HG03108 (cell line): ENCODE measurements around the gene LY86.
"Not testable (repeated sequence)": the region's sequence is repeated elsewhere in the genome, so short reads cannot be mapped to it uniquely, and the experiment has no call there.

ENCODE experiments used
- ATAC-seq: cut with Tn5 transposase; IDR thresholded peaks from one replicate; pipeline ENCODE4 v1.9.1; 2021; ENCODE audit warnings: moderate library complexity; ENCODE audit not compliant: unreplicated experiment

Gene LY86

DNA sequence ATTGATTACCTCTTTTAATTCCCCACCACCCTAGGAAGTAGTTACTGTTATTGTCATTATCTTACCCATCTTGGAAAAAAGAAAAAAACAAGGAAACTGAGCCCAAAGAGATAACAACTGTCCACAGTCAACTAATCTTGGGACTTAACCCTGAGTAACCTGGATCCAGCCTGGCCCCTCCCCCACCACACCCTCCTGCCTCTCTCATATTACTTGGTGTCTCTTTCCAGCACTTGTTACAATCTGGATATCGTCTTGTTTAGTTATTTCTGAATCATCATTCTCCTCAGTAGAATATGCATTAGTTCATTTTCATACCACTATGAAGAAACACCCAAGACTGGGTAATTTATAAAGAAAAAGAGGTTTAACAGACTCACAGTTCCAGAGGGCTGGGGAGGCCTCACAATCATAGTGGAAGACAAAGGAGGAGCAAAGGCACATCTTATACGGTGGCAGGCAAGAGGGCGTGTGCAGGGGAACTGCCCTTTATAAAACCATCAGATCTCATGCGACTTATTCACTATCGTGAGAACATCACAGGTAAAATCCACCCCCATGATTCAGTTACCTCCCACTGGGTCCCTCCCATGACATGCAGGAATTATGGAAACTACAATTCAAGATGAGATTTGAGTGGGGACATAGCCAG, 60.3 kb downstream of the LY86 start:
- ATAC-seq, result no peak

DNA sequence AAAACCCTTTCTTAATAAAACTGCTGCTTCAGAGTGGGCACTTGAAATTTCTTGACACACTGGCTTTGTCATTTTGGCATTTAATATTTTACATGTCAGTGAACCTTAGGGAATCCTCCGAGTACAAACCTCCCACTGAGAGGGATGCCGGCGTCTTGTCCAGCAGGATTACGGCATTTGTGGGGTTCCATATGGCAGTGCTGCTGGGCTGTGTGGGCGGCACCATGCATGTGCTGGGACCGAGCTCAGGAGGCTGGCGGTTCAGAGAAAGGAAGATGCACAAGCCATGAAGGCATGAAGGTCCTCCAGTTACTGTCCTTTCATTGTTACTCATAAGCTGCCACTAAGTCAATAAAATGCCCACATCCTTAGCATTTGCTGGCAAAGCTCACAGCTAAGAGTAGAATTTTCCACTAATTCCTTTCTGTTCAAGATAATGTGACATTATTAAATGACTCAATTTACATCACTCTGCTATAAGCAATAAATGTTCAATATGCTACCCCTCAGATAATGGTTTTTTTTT, 61.4 kb downstream of the LY86 start:
- ATAC-seq, result no peak

DNA sequence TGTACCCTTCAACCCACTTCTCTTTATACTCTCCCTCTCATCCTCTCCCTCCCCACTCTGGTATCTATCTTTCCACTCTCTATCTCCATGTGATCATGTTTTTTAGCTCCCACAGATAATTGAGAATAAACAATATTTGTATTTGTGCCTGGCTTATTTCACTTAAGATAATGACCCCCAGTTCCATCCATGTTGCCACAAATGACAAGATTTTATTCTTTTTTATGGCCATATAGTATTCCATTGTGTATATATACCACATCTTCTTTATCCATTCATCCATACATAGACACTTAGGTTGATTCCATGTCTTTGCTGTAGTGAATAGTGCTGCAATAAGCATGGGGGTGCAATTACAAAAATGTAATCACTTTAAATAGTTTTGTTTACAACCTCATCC, 62.3 kb downstream of the LY86 start:
- no peak for ATAC-seq

DNA sequence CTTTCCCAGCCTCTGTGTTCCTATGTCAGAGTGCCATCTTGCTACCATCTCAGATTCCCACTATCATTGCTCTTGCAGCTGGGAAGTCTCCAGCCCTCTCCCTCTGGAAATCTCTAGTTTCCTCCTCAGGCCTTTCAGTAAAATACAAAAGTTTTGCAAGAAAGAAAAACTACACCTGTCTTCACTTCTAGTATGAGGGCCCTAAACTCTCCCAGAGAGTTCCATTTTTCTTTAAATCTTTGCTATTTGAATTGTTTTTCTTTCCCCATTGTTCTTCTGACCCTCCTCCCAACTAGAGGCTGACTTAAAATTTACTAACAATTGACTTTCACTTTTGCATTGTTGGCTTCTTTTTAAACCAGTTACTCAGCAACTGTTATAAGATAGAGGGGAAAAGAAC, 62.8 kb downstream of the LY86 start:
- ATAC-seq, result no peak

DNA sequence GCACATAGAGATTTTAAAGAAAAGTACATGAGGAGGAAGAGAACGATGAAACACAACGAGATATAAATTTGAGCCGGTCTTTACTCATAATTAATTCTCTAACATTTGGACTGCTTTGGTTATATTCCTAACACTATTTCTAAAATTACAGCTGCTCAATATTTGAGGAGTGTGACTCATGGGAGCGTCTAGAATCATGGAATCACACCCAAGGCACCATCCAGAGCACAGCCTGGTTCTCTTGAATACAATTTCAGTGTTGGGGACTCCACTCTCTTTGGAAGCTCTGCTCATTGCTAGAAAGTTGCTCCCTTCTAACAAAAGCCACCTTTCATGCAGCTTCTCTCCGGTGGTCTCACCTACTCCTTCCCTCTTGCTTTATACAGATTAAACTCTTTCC, 64.4 kb downstream of the LY86 start:
- ATAC-seq, result no peak

DNA sequence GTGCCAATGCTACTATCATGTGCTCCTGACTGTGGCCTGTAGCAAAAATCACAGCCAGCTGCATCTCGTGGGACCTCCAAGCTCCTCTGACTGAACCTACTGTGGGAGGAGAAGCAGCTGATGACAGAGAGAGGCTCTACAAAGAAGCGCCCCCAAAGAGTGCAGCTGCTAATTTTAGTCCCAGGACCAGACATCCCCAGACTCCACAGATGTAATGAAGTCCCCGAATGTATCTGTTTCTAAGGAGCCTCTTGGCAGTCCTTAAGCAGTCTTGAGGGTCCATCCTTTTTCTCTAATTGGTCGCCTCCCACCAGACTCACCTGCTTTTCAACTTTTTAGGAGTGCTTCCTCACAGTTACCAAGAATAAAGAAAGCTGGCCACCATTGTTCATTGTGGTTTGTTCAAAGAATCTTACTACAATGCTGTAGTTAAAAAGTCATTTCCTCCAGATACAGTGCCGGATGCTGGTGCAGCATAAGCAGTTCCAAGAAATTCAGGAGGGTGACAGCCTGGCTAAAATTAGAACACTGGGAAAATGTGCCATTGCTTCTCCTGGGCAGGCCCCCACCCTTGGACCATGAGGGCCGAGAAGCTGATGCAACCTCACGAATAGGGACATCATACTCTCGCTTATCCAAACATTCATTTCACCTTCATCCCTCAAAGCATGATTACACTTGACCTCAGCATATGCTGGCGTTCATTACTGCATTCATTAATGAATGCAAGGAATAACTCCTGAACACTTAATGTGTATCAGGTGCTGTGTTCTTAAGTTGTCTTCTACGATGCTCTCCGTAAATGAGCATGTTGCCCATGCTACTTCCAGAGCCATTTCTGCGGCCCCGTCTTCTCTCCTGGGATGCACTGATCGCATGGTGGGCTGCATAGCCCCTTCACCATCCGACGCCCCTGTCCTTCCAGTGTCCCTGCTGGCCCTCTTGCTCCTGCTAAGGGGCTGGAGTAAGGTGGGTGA, 66.4 kb downstream of the LY86 start:
- no peak for ATAC-seq

DNA sequence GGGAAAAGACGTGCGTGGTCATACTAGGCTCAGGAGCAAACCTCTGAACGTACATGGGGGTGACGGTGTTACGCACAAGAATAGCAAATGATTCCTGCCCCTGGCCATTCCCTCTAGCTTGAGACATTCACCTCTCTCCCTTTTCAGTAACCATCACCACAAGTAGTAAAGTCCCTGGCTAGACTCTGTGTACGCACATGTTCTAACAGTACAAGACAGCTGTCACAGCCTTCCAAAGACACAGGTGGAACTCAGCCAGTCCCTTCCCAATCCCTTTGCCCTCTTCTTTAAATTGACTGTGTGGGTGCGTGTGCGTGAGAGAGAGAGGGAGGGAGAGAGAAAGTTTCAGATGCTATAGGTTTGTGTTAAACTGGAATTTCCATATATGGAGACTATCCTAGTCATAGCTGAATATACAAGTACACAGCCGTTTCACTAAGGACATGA, 67.3 kb downstream of the LY86 start:
- ATAC-seq, result peak; percentile 38

DNA sequence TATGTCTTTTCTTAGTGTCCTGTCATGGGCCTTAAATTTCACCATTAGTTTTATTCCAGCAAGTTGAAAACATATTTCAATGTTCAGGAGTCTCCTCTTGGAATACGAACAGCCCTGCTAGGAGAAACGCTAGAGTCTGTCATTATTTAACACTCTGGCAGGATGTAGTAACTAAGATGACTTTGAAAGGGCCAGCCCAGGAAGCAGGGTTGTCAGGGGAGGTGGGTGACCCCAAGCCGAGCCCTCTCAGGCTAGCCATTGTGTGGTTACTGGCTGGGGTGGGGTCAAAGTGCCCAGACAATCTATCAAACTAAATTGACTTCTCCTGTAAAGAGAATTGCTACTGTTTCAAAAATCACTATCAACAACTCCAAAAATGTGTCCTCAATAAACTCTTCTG, 67.8 kb downstream of the LY86 start:
- ATAC-seq, result peak; percentile 40

DNA sequence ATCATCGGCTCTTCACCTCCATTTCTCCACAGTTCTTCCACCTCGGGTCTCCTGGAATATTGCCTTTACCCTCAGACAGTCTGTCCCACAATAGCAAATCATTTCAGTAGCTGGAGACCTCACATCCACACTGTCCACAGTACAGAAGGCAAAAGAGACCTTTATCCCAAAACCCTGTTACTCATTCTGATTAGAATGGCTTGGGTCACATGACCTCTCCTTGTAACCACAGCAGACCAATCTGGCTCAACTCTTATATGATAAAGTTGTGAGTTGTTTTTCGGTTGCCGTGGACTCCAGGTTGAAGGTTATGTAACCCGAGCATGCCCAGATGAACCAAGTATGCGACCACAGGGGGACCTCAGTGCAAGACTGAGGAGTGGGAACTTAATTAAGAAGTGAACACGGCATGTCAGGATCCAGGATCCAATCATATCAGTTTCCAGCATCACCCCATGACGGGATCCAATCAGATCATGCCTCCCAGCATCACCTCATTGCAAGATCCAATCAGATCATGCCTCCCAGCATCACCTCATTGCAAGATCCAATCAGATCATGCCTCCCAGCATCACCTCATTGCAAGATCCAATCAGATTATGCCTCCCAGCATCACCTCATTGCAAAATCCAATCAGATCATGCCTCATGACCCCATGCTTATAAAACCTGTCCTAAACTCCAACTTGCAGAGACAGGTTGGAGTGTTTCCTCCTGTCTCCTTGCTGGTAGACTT, 68.7 kb downstream of the LY86 start:
- ATAC-seq, result no peak

DNA sequence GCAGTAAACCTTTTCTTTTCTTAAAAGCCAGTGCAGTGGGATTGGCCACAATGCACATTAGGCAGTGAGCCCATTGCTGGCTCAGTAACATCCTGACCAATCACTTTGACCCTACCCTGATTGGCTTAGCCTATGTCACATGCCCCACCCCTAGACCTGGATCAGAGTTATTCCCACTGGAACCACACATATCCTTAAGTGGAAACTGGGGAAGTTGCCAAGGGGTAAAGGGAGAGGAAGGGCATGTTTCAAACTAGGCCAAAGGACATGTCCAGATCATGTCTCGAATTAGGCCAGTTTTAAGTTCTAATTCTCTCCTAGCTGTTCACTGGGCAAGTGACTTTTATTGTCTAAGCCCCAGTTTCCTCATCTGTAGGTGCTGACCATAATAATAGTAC, 69.3 kb downstream of the LY86 start:
- ATAC-seq, result no peak

DNA sequence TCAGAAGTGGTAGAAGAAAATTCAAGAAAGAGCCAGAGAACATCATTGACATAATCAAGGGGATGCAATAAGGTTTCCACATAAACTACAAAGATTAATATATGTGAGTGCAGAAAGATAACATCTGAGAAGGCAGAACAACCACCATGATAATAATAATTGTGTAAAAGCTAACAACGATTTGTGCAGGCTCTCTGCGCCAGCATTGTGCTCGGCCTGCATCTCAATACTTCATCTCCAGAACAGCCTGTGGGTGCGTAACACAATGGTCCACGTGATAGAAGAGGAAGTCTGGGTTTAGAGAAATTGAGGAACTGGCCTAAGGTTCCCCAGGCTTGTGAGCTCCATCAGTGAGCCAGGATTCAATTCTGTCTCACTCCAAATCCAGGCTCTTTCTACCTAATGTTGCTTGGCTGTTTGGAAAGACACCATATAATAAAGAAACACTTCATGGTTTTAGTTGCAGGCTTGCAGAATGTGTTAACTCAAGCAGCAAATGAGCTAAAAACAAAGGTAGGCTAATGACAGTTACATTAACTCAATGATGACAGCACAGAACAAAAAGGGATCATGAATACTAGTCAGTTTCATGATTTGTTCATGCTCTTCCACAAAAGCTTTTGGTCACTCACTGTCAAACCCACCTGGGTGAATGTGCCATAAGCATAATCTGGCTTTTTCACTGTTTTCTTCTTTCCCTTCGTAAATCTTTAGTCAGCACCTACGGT, 71.2 kb downstream of the LY86 start:
- no peak for ATAC-seq

DNA sequence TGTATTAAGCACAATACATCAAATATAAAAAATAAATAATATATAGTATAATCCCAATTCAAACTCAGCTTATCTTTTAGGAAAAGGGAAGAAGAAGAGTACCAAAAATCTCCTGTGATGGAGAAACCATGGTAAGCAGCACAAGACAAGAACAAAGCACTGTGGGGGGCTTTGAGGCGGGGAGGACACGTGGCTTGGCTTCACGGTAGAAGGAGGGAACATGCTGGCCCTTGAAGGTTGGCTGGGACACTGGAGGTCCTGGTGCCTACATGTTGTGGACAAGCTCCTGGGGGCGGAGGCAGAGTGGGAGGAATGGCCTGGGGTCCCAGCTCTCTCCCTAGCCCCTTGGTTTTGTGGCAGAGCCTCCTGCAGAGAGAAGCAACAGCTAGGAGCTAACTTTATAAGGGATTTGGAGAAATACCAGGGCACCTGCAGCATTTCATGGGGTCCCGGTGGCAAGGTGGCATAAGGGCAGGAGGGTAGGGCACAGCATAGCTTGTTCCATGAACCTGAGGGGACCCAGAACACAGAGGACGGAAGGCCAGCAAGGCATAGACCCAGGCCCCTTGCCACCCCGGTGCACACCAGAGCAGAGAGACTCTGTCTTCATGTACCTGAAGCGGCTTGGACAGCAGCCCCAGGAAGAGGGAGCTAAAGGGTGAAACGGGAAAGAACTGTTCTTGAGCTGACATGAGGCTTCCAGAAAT, 72.0 kb downstream of the LY86 start:
- ATAC-seq, result no peak

DNA sequence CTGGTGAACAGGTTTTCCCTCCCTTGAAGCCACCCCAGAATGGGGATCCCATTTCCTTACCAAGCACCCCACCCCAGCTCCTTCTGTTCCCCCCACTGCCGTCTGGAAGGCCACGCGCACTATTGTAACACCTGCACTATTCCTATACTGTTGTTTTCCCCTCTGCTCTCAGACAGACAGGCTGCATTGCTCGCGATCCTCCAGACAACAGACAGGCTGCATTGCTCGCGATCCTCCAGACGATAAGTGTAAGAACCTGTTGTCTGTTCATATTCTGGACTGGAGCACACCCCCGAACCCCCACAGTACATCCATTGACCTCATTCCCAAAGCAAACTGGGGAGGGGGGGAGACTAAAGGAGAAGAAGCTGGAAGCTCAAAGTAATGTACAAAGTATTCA, 72.7 kb downstream of the LY86 start:
- ATAC-seq, result no peak

DNA sequence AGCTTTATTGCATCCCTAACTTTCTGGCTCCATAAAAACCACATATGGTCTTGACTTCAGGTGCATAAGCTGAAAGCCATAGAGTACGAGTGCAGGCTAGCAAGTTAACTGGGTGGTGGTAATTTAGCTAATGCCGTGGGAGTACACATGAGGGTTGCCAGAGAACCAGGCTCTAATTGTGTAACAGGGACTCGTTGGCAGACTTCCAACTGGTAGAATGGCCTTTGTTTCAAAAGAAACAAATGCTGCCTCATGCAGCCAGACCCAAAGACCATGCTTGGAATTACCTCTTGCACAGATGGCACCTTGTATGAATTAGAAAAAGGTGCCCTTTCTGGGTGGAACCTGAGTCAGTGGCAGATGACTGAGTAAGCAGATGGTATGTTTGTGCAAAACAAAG, 73.2 kb downstream of the LY86 start:
- ATAC-seq, result no peak

DNA sequence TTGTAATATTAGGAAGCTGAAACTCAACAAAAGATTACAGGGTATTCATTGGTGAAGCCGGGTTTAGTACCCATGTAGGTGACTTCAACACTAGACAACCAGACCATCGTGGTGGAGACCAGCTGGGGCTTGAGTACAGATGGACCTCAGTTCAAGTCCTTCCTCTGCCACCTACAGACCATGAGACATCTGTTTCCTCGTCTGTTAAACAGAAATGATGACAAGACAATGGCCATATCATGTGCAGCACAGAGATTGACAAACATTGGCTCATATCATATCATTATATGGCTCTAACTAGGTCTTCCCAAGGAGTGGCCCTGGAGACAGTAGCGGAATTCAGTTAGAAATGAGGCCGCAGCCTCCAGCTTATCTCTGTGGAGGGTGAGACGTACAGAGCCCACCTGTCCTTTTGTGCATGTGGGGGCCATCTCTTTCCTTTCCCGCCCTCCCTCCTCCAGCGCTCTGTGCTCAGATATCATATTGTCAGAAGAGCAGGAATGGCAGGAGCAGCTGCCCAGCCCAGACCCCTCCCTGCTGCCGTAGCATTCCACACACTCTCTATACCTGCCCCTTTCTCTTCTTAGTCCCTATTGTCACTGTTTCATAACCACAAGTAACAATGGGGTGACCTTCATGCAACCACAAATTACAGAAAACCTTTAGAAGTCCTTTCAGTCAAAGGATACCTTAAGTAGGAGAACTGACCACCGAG, 75.1 kb downstream of the LY86 start:
- no peak for ATAC-seq

DNA sequence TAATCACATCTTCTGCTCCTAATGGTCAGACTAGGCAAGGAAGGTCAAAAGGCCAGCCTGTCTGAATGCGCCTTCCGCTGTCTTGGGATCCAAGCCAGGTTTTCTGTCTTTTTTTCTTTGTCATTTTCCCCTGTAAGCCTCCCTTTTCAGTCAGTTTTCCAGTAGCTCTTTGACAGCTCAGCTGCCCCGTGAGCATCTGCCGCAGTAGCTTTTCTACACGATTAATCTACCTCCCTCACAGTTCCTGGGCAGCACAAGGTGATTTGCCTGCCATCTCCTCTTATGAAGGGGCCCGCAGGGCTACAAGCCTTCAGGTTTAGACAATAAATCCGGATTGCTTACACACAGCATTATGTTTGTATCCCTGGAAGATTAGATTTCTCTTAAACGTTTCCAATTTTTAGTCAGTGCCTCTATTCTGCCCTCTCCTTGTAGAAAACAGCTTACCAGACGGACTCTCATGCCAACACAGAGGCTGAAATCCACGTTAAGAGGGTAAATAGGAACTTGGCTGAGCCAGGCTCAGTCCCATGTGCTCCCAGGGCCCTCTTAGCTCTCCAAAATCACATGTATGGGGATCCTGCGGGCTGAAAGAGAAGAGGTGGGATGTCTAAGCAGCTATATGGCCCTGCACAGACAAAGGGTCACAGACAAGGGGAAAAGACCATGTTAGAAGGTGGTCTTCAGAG, 77.2 kb downstream of the LY86 start:
- ATAC-seq, result no peak

DNA sequence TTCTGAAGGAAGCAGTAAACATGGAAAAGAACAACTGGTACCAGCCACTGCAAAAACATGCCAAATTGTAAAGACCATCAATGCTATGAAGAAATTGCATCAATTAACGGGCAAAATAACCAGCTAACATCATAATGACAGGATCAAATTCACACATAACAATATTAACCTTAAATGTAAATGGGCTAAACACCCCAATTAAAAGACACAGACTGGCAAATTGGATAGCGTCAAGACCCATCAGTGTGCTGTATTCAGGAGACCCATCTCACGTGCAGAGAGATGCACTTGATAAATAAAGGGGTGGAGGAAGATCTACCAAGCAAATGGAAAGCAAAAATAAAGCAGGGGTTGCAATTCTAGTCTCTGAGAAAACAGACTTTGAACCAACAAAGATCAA, 81.6 kb downstream of the LY86 start:
- ATAC-seq, result not testable (repeated sequence)

DNA sequence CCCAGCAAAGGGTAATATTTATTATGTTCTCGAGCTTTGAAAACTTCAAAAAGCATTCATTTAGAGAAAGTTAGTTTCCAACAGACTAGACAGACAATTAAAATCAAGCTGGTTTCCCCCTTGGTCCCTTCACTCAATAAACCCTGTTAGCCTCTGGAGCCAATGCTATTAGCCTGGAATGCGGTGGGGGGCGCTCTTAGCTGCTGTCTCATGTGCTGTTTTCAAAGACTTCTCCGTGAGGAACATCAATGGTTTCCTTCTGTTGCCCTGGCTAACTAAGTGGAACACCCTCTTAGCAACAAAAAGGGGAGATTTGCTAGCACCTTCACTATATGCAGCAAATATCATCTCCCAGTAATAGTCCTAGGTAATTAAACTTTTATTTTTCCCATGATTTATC, 86.4 kb downstream of the LY86 start:
- no peak for ATAC-seq

DNA sequence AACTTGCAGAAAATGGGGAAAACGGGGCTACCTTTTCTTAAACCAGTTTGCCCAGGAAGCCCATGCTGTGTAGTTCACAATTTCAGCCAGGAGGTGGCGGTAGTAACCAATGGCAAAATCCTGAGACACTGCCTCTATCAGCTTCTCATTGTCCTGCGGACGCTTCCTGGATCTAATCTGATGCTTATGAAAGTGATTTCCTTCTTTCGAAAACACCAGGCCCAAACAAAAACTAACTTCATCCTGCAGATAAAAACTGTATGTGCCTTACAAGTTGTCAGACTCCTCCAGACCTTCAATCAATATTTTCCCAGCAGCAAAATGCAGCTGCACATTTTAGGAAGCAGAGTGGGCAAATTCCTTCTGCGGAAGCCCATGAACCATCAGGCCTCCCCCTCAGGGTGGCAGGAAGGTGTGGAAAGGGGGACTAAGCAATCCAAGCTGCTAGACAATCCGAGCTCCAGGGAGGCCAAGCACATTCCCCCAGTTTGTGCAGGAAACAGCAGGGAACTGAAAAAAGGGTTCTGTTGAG, 88.5 kb downstream of the LY86 start:
- ATAC-seq, result no peak
